ENCODE data around the gene NNMT.

Gene NNMT

DNA sequence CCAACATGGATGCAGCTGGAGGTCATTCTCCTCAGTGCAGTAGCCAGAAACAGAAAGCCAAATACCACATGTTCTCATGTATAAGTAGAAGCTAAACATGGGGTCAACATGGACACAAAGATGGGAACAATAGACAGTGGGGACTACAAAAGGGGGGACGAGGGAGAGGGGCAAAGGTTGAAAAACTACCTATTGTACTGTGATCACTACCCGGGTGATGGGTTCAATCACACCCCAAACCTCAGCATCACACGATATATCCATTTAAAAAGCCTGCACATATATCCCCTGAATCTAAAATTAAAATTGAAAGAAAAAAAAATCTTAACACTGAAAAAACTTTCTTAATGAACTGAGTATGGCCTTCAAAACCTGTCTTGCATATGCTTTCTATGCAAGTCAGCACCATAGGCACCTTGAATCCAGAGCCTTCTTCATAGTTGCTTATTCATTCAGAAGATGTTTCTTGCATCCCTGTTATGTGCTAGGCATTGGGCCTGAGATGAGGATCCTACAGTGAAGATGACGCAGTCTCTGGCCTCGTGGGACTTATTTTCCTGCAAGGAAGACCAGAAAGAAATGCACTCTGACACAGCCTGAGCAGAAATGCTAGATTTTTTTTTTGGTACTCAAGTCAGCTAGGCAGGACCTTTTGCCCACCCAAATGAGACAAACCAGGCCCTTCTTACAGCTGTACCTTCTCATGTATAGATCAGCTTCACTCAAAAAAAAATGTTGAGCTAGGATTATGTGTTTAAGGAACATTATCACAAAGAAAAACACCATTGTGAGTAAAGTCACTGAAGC, 21.0 kb downstream of the NNMT start:
- Mint-ChIP-seq H3K27ac (no peak overlapping the region), H3K36me3 (ENCODE audit: low read depth) (no peaks in the 10 kb centered on the region)
- TF ChIP-seq, protein P1, sequence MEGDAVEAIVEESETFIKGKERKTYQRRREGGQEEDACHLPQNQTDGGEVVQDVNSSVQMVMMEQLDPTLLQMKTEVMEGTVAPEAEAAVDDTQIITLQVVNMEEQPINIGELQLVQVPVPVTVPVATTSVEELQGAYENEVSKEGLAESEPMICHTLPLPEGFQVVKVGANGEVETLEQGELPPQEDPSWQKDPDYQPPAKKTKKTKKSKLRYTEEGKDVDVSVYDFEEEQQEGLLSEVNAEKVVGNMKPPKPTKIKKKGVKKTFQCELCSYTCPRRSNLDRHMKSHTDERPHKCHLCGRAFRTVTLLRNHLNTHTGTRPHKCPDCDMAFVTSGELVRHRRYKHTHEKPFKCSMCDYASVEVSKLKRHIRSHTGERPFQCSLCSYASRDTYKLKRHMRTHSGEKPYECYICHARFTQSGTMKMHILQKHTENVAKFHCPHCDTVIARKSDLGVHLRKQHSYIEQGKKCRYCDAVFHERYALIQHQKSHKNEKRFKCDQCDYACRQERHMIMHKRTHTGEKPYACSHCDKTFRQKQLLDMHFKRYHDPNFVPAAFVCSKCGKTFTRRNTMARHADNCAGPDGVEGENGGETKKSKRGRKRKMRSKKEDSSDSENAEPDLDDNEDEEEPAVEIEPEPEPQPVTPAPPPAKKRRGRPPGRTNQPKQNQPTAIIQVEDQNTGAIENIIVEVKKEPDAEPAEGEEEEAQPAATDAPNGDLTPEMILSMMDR (IDR thresholded peaks at IDR 0.05; ENCODE audit: unreplicated experiment in 3 of 3), result no peak

DNA sequence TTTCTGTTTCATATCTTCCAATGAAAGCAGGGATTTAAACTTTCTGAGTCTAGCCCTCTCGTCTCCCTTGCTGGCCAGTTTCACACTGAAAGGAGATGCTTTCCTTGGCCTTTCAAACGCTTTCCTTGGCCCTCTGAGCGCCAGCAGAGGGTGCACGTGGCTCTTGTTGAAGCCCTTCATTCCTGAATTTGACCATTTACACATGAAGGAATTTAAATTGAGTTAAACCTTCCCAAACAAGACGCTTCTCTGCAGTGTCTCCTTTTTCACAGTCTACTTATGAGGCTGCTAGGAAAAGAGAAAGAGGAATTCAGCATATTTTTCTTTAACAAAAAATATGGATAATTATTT, 21.6 kb downstream of the NNMT start:
- peaks cover 6% of the 10 kb centered on the region for H3K27me3 Mint-ChIP-seq (ENCODE audit: low read depth)
- H3K36me3 Mint-ChIP-seq (ENCODE audit: low read depth), result no peaks in the 10 kb centered on the region
- H3K4me3 Mint-ChIP-seq, result no peak overlapping the region
- peak overlapping the region in 1 of 3 experiments; percentile 55 for H3K27ac Mint-ChIP-seq
- H3K4me1 Mint-ChIP-seq, result no peaks in the 10 kb centered on the region
- TF ChIP-seq, protein P1 (IDR thresholded peaks at IDR 0.05; ENCODE audit: unreplicated experiment in 3 of 3), result peak; percentile 44 to 56 (median 44)
- H3K9me3 Mint-ChIP-seq, result no peaks in the 10 kb centered on the region

More for the DNA sequence above, 21.0 kb downstream of the NNMT start:
- Mint-ChIP-seq H3K4me1 (no peaks in the 10 kb centered on the region), H3K27me3 (ENCODE audit: low read depth) (peaks cover 6% of the 10 kb centered on the region), H3K9me3 (no peaks in the 10 kb centered on the region), H3K4me3 (no peak overlapping the region)

DNA sequence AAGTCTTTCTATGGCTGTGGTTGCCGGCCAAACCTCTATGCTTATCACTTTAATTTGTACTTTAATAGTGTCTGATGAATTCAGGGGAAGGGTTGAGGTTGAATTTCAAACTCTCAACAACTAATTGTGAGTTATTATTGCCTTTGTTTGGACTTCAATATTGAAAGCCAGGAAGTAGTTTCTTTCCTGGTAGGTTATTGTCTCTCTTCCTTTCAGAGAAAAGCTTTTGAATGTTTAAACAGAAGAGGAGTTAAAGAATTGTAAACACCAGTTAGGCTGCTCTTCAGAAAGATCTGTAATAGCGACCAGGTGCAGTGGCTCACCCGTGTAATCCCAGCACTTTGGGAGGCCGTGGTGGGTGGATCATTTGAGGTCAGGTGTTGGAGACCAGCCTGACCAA, 22.2 kb downstream of the NNMT start:
- Mint-ChIP-seq H3K27ac (no peak overlapping the region), H3K27me3 (ENCODE audit: low read depth) (peaks cover 10% of the 10 kb centered on the region), H3K4me1 (no peaks in the 10 kb centered on the region), H3K4me3 (no peak overlapping the region), H3K36me3 (ENCODE audit: low read depth) (no peaks in the 10 kb centered on the region), H3K9me3 (no peaks in the 10 kb centered on the region)
- TF ChIP-seq, protein P1 (IDR thresholded peaks at IDR 0.05; ENCODE audit: unreplicated experiment in 3 of 3), result no peak

DNA sequence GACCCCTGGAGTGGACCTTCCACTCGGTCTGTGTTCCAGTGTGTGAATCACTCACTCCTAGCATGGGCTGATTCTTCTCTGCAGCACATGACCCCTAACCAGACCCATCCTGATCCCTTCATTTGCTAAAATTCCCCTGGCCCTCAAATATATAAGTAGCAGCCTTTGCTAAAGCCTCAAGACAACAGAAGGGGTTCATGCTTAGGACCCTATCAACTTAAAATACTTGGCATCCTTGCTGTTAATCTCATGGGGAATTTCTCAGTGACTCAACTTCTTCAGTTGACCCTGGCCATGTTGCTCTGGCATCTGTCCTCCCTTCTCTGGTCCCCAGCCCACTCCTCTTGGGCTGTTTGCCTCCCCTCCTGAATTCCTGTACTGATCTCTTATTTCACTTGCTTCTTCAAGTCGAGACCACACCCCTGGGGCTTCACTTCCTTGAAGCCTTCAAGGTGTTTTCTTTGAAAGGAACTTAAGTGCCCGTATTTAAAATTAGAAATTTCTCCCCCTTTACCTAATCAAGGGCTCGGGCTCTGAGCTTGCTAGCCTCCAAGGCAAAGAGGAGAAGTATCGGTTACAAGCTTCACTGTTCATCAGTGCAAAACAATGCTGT, 23.6 kb downstream of the NNMT start:
- TF ChIP-seq, protein P1 (IDR thresholded peaks at IDR 0.05; ENCODE audit: unreplicated experiment in 3 of 3), result no peak
- Mint-ChIP-seq H3K4me1 (no peaks in the 10 kb centered on the region), H3K36me3 (ENCODE audit: low read depth) (no peaks in the 10 kb centered on the region), H3K27ac (peak overlapping the region in 1 of 3 experiments; percentile 15), H3K27me3 (ENCODE audit: low read depth) (peaks cover 11% of the 10 kb centered on the region), H3K4me3 (no peak overlapping the region), H3K9me3 (no peaks in the 10 kb centered on the region)

- H3K27me3 Mint-ChIP-seq (ENCODE audit: low read depth), result peaks cover 11% of the 10 kb centered on the region
- no peaks in the 10 kb centered on the region for H3K4me1 Mint-ChIP-seq
- no peaks in the 10 kb centered on the region for H3K9me3 Mint-ChIP-seq
- peak overlapping the region in 1 of 3 experiments; percentile 36 for H3K27ac Mint-ChIP-seq
- no peak overlapping the region for H3K4me3 Mint-ChIP-seq
- TF ChIP-seq, protein P1 (IDR thresholded peaks at IDR 0.05; ENCODE audit: unreplicated experiment in 3 of 3), result no peak
- no peaks in the 10 kb centered on the region for H3K36me3 Mint-ChIP-seq (ENCODE audit: low read depth)
Measured at GRCh38 chr11:114321621-114322257, 25.5 kb downstream of the NNMT start.

Measured in nephron (organoid).